Measurements from ENCODE around the gene TMED7.

Gene TMED7

GRCh38 chr5:115627295-115627865 lies 1.5 kb upstream of the TMED7 start:
- DNase-seq (ENCODE audit: low spot score) = no peak

DNA sequence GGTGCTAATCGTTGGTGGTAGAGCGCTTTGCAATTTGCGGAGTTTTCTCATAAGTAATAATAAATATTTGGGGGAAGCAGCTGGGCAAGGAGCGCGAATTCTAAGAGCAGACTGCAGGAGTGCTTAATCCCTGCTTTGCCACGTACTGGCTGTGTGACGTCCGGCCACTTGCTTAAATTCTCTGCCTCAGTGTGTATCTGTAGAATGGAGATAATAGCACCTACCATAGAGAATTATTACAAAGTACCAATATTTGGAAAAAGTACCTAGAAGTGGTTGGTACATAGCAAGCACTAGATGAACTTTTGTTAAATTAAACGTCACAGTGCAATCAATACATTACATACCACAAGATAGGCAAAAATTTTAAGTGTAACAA lies 598 bp upstream of the TMED7 start:
- DNase-seq (ENCODE audit: low spot score) = no peak

DNA sequence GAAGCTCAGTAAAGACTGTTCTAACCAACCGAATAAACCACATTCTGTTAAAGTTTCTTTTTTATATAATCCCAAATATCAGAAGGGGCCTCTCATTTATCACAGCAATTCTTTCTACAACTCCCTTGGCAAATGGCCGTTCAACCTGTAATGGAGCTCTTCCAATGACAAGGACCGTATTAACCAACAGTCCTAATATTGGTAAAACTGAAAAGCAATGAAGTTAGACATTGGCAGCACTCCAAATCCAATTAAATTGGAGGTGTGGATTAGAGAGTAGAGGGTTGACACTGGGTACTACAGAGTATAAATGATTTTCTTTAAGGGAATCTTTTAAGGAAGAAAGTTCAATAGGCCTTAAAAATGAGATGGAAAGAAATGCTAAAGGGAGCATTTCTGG lies 842 bp downstream of the TMED7 start:
- no peak for DNase-seq (ENCODE audit: low spot score)

GRCh38 chr5:115623658-115624057 lies 2.2 kb downstream of the TMED7 start:
- no peak for DNase-seq (ENCODE audit: low spot score)

- no peak for DNase-seq (ENCODE audit: low spot score)
Measured at GRCh38 chr5:115621365-115621900, 4.4 kb downstream of the TMED7 start.

DNA sequence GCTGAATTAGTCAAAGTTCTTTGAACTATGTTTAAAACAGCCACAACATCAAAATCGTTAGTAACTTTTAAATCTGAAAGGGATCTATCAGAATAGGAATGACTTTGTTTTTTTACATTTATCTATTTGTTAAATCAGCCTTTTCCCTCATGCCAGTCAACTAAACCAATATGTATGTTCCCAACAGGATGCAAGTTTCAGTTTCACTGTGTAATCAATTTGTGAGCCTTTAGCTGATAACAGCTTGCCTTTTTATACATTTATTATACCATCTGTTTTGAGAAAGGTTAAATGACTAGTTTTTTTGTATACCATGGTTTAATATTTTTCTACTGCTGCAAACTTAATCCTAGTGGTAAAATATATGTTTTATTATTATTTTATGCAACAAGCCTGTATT lies 8.9 kb downstream of the TMED7 start:
- DNase-seq (ENCODE audit: low spot score) = no peak

GRCh38 chr5:115616472-115616871 lies 9.4 kb downstream of the TMED7 start:
- DNase-seq (ENCODE audit: low spot score) = no peak

DNA sequence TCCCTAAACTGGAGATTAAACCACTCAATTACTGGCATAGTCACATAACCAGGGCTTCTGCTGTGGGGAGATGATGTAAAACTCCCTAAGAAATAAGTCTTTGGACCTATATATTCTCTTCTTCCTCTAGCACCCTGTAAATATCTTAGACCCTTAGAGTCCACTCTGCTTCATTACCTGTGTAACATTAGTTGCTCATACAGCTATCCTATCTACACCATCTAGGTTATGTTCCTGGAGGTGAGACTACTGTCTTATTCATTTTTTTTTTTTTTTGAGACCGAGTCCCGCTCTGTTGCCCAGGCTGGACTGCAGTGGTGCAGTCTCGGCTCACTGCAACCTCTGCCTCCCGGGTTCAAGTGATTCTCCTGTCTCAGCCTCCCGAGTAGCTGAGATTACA lies 14.0 kb downstream of the TMED7 start:
- no peak for DNase-seq (ENCODE audit: low spot score)

DNA sequence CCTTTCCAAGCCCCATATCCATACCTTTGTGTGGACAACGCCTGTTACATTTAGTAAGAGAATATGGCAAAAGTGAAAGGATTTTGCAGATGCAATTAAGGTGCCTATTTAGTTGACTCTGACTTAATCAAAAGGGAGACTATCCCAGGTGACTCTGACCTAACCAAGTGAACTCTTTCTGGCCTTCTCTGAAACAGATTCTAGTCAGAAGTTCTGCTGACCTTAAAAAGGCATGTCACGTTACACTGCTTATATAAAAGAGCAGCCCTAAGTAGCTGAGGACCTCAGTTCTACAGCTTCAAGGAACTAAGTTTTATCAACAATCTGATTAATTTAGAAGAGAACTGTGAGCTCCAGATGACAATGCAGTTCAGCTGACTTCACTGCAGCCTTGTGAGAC lies 17.9 kb downstream of the TMED7 start:
- DNase-seq (ENCODE audit: low spot score) = no peak

GRCh38 chr5:115605436-115605835 lies 20.4 kb downstream of the TMED7 start:
- no peak for DNase-seq (ENCODE audit: low spot score)

- DNase-seq (ENCODE audit: low spot score) = no peak
Measured at GRCh38 chr5:115602591-115603125, 23.2 kb downstream of the TMED7 start.

- peak; percentile 85 for DNase-seq (ENCODE audit: low spot score)
Measured at GRCh38 chr5:115601701-115602590, 23.9 kb downstream of the TMED7 start, which contains the start of gene TICAM2. TICAM2 (minus strand) TSS chr5:115602479; CDS start chr5:115581256, 21,223 bp downstream.

DNA sequence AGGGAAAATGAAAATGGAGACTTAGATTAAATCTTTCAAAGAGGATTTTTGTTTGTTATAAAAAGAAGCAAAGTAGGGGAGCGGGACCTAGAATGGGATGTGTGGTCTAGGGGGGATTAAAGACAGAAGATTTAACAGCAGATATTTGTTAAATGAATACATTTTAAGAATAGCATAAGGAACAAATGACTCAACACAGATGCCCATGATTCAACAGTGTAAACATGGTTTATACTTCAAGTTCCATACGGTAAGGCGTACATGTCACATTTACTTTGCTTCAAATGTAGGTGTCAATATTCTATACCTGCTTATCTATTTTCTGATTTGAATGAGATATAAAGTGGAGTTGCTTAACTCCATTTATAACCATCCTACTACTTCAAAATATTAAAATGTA lies 25.1 kb downstream of the TMED7 start:
- DNase-seq (ENCODE audit: low spot score) = no peak

DNA sequence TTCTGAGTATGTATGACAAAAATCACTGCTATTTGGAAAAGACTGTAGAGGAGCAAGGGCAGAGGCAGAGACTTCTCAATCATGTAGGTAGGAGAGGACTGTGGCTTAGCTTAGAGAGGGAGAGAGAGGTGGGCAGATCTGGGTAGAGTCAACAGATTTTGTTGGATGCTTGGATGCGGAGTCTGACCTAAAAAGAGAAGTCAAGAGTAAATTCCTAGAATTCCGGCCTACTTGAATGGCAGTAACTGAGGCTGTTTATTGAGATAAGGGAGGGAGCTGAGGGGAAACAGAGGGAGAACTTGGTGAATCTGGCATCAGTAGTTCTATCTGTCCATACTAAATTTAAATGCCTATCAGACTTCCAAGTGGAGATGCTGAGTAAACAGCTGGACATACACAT lies 25.9 kb downstream of the TMED7 start:
- DNase-seq (ENCODE audit: low spot score) = no peak

DNA sequence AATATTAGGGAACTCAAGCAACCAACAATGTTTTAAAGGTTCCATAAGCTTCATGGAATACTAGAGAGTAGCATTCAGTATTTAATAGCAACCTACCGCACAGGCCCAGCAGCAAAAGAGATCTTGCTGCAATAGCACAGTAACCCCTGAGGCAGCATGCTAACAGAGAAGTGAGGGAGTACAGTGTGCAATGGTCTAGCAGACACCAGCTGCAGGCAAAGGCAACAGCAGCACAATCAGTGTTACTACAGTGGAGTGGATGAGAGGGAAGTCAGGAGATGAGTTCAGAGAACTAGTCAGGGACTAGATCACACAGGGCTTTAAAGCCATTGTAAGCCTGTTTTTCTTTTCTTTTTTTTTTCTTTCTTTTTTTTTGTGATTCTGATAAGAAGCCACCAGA lies 26.3 kb downstream of the TMED7 start:
- no peak for DNase-seq (ENCODE audit: low spot score)

- DNase-seq (ENCODE audit: low spot score) = no peak
Measured at GRCh38 chr5:115594128-115595047, 31.4 kb downstream of the TMED7 start.

- DNase-seq (ENCODE audit: low spot score) = no peak
Measured at GRCh38 chr5:115589043-115589442, 36.8 kb downstream of the TMED7 start.

- DNase-seq (ENCODE audit: low spot score) = no peak
Measured at GRCh38 chr5:115588640-115589039, 37.2 kb downstream of the TMED7 start.

GRCh38 chr5:115586525-115587146 lies 39.2 kb downstream of the TMED7 start:
- DNase-seq (ENCODE audit: low spot score) = no peak

- DNase-seq (ENCODE audit: low spot score) = no peak
Measured at GRCh38 chr5:115585265-115585664, 40.6 kb downstream of the TMED7 start.

DNA sequence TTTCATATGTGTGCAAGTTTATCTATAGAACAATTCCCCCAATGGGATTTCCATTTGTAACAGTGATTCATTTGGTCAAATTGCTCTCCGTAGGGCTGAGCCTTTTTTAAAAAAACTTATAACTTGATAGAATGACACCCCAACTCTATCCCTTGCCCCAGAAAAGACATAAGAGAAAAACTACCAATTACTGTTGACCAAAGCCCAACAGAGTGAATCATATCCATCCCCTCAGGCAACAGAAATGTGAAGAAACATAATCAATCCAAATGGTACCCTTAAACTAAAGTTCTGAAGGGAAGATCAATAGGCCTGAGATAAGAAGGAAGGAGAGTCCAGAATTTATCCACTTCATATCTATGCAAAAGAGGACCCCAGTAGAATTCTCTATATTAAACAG lies 41.3 kb downstream of the TMED7 start:
- DNase-seq (ENCODE audit: low spot score) = no peak

GRCh38 chr5:115583474-115583873 lies 42.4 kb downstream of the TMED7 start:
- no peak for DNase-seq (ENCODE audit: low spot score)

Measured in left forelimb (tissue), 1 donor.